Spleen (tissue), 7 donors: ENCODE measurements around the gene SDK2.

ENCODE experiments used
- CTCF ChIP-seq, 11 experiments: fragments of 200-600 bp in 7 of 11; fragments of 450-650 bp in 4 of 11; sonication (generic) in 4 of 11; IDR thresholded peaks in 8 of 11; conservative IDR thresholded peaks in 3 of 11; 1 replicate in 7 of 11; 2 replicates in 4 of 11; pipeline versions ENCODE4 v1.4.0 to v1.8.0; 2016 to 2021; ENCODE audit warnings: antibody characterized with exemption in 11 of 11, inconsistent platforms in 4 of 11, mild to moderate bottlenecking in 1 of 11
- POLR2A ChIP-seq, 3 donors: fragments of 450-650 bp; IDR thresholded peaks; one replicate each; pipeline ENCODE4 v1.5.1; 2017; ENCODE audit warnings: antibody characterized with exemption in 3 of 3, mild to moderate bottlenecking in 1 of 3
- POLR2AphosphoS5 ChIP-seq, 3 donors: sonication (generic); formaldehyde crosslinking; IDR thresholded peaks; one replicate each; pipeline ENCODE4 v1.5.1; 2017; ENCODE audit warnings: antibody characterized with exemption in 3 of 3
- donor health status: DM: no; HTN: no; CAD: no; lungs with moderate emphysema.
- donor health status: DM: no; HTN: no; CAD: no.
- donor health status: DM: no; HTN: no; CAD: no.

- TF ChIP-seq POLR2AphosphoS5 (IDR thresholded peaks at IDR 0.05) = no peak
- no peak for TF ChIP-seq CTCF (IDR thresholded peaks at IDR 0.05 in 8 of 11, conservative IDR thresholded peaks at IDR 0.05 in 3 of 11)
- no peak for TF ChIP-seq POLR2A (IDR thresholded peaks at IDR 0.05)
Observed at GRCh38 chr17:73284906-73285602, 359.2 kb downstream of the SDK2 start.
